Uterus (tissue), 4 donors: ENCODE data around the gene PSME3IP1. TPM values are rescaled to one million over a fixed set of nuclear protein-coding genes. Genes with fewer than 3 reads are reported as not detected.

ENCODE experiments used
- DNase-seq, 2 donors: peaks; one replicate each; pipeline ENCODE4 v3.0.0-alpha.2; 2019 to 2020
- H3K27ac ChIP-seq, 2 donors: fragments of 200-600 bp; sonication (generic); 1 replicate in 1 of 2; 2 replicates in 1 of 2; pipeline ENCODE4 v1.5.1; 2016 to 2018
- H3K27me3 ChIP-seq, 2 donors: fragments of 200-600 bp; sonication (generic); one replicate each; pipeline ENCODE4 v1.5.1; 2018 to 2019; ENCODE audit warnings: control low read depth in 1 of 2
- H3K36me3 ChIP-seq, 2 donors: fragments of 200-600 bp; sonication (generic); one replicate each; pipeline ENCODE4 v1.5.1; 2019; ENCODE audit warnings: control low read depth in 1 of 2
- H3K4me1 ChIP-seq, 2 donors: fragments of 200-600 bp; sonication (generic); one replicate each; pipeline ENCODE4 v1.5.1; 2018 to 2019; ENCODE audit warnings: control low read depth in 1 of 2
- H3K4me3 ChIP-seq, 2 donors: fragments of 200-600 bp; sonication (generic); 1 replicate in 1 of 2; 2 replicates in 1 of 2; pipeline ENCODE4 v1.5.1; 2018 to 2019; ENCODE audit warnings: mild to moderate bottlenecking in 1 of 2
- H3K9me3 ChIP-seq, 2 donors: fragments of 200-600 bp; sonication (generic); one replicate each; pipeline ENCODE4 v1.5.1; 2019; ENCODE audit warnings: control low read depth in 1 of 2
- POLR2A ChIP-seq, 2 donors: fragments of 450-650 bp; IDR thresholded peaks; one replicate each; pipeline ENCODE4 v1.6.1; 2016; ENCODE audit warnings: antibody characterized with exemption in 2 of 2, mild to moderate bottlenecking in 1 of 2, moderate library complexity in 1 of 2
- intact Hi-C: fragments of 100-400 bp; cut with DNase I; formaldehyde crosslinking; loops from one replicate; pipeline ENCODE4 v1.15.1; 2023; ENCODE audit warnings: low total_unique reads
- total RNA-seq, 4 donors: library from RNA; depleted of rRNA in 3 of 4; stranded (reverse); fragments of >200 nt in 3 of 4; gene quantifications; one replicate each; pipeline versions ENCODE4 v1.1.0 to v1.2.4, GENCODE V29; 2014 to 2023
- TF ChIP-seq, protein P1 (sequence below), 4 experiments: fragments of 200-600 bp in 2 of 4; fragments of 450-650 bp in 2 of 4; sonication (generic) in 2 of 4; IDR thresholded peaks; one replicate each; pipeline ENCODE4 v1.5.1; 2016 to 2019; ENCODE audit warnings: antibody characterized with exemption in 4 of 4, mild to moderate bottlenecking in 2 of 4, moderate library complexity in 1 of 4
- donor health status: DM: yes; HTN: yes; CAD: no.

Gene PSME3IP1
- total RNA-seq, 4 donors from 2014 or later: 45.3 to 323 (median 75.1) TPM

DNA sequence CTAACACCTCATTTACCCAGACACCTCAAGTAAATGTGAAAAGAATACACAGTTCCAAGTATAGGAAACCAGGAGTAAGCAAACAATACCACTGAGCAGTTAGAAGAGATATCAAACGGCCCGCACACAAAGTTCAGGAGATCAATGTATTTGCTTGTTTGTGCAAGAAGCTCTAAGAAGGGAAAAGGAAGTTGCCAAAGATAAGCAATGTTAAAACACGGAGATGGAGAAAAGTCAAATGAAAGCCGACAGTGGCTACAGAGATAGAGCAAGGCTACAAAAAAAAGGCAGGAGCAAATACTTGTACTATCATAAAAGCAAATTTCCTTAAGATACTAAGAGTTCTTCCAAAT lies 29.5 kb downstream of the PSME3IP1 start:
- H3K9me3 ChIP-seq: no peaks in the 10 kb centered on the region
- no peak for TF ChIP-seq POLR2A (IDR thresholded peaks at IDR 0.05)
- TF ChIP-seq, protein P1, sequence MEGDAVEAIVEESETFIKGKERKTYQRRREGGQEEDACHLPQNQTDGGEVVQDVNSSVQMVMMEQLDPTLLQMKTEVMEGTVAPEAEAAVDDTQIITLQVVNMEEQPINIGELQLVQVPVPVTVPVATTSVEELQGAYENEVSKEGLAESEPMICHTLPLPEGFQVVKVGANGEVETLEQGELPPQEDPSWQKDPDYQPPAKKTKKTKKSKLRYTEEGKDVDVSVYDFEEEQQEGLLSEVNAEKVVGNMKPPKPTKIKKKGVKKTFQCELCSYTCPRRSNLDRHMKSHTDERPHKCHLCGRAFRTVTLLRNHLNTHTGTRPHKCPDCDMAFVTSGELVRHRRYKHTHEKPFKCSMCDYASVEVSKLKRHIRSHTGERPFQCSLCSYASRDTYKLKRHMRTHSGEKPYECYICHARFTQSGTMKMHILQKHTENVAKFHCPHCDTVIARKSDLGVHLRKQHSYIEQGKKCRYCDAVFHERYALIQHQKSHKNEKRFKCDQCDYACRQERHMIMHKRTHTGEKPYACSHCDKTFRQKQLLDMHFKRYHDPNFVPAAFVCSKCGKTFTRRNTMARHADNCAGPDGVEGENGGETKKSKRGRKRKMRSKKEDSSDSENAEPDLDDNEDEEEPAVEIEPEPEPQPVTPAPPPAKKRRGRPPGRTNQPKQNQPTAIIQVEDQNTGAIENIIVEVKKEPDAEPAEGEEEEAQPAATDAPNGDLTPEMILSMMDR (IDR thresholded peaks at IDR 0.05): no peak
- no peaks in the 10 kb centered on the region for H3K36me3 ChIP-seq
- no peak overlapping the region for H3K27ac ChIP-seq
- H3K4me3 ChIP-seq: no peak overlapping the region
- no peaks in the 10 kb centered on the region for H3K27me3 ChIP-seq
- intact Hi-C loops: no loop called here
- no peaks in the 10 kb centered on the region for H3K4me1 ChIP-seq
- no peak for DNase-seq

DNA sequence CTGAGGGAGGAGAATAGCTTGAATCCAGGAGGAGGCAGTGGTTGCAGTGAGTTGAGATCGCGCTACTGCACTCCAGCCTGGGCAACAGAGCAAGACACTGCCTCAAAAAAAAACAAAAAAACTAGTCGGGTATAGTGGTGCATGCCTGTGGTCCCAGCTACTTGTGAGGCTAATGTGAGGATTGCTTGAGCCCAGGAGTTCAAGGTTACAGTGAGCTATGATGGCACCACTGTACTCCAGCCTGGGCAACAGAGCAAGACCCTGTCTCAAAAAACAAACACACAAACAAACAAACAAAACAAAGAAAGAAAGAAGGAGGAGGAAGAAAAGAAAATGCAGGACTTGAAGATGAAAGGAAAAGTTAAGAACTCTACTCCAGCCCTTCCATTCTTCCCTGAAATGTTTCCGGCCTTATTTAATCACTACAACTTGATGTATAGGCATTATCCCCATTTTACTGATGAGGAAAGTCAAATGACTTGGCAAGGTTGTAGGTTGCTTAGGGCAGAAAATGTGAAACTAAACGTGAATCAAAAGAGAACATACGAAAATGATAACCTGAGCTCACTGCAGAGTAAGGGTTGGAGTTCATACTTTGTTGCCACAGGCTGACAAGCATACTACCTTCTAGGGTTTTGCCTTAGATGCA lies 30.0 kb downstream of the PSME3IP1 start:
- TF ChIP-seq POLR2A (IDR thresholded peaks at IDR 0.05): no peak
- TF ChIP-seq, protein P1 (IDR thresholded peaks at IDR 0.05): no peak
- intact Hi-C loops: no loop called here
- no peaks in the 10 kb centered on the region for H3K36me3 ChIP-seq
- no peaks in the 10 kb centered on the region for H3K27me3 ChIP-seq
- no peaks in the 10 kb centered on the region for H3K4me1 ChIP-seq
- no peak for DNase-seq
- no peak overlapping the region for H3K4me3 ChIP-seq
- no peaks in the 10 kb centered on the region for H3K9me3 ChIP-seq
- H3K27ac ChIP-seq: no peak overlapping the region

DNA sequence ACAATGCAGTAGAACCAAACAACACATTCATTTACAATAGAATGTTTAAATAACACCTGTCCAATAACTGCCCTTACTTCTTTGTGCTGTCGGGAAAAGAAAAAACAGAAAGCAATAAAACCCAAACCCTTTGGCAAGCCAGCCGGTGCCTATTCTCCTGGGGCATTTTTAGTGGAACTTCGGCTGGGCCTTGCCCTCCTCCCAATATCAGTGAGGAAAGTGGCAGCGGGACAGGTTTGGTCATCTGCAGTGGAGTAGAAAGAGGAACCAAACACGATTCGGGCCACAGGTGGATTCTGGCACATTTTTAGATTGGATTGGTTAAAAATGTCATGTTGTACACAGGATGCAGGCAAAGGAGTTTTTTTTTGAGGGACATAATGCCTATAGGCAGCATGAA lies 32.0 kb downstream of the PSME3IP1 start:
- no peak for DNase-seq

DNA sequence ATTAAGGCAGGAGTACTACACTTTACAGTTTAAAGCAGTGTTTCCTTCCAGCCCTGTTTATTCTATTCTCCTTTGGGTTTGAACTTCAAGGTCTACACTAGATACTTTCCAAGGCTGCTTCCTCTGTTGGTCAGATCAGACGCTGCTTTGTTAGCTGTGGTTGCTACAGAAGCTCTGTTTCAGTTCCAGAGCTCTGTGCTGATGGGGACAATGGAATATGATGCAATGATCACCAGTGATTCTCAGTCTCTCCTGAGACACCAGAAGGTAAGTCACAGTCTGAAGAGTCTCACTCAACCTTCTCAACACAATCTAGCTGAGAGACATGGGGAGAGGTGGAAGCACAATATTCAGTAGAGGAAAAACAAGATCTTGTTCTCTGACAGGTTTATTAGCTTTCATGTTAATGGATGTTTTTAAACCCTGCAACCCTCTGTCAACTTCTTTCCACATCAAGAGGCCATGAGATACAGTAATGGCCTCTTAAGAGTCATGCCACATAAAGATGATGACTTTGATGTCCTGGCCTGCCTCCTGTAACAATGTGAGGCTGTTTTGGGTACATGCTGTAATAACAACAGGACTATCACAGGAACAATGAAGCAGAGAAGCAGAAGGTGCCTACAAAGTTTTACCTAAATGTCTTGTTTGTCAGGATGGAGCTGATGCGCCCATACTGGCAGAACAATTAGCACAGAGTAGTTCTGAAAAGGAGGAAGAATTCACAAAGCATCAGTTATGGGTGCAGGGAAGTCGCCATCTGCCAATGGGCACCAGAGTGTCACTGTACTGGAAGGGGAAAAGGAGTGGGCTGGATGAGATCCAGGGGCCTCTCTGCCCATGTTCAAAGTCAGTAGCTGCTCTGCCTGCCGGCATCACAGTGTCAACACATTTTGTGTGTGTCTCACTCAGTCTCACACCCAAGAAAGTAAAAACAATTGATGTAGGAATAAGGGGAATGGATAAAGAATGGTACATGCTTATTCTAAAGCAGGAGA lies 33.4 kb downstream of the PSME3IP1 start:
- Histone ChIP-seq H3K27ac (no peak overlapping the region), H3K9me3 (no peaks in the 10 kb centered on the region), H3K4me3 (no peak overlapping the region), H3K27me3 (no peaks in the 10 kb centered on the region), H3K36me3 (no peaks in the 10 kb centered on the region), H3K4me1 (no peaks in the 10 kb centered on the region)
- intact Hi-C loops: no loop called here
- DNase-seq: no peak
- TF ChIP-seq POLR2A (IDR thresholded peaks at IDR 0.05): no peak
- TF ChIP-seq, protein P1 (IDR thresholded peaks at IDR 0.05): no peak

More for the DNA sequence above, 32.0 kb downstream of the PSME3IP1 start:
- no peaks in the 10 kb centered on the region for H3K27me3 ChIP-seq
- H3K4me3 ChIP-seq: no peak overlapping the region
- intact Hi-C loops: no loop called here
- no peak for TF ChIP-seq POLR2A (IDR thresholded peaks at IDR 0.05)
- TF ChIP-seq, protein P1 (IDR thresholded peaks at IDR 0.05): no peak
- no peak overlapping the region for H3K27ac ChIP-seq
- H3K9me3 ChIP-seq: no peaks in the 10 kb centered on the region
- no peaks in the 10 kb centered on the region for H3K36me3 ChIP-seq
- no peaks in the 10 kb centered on the region for H3K4me1 ChIP-seq

DNA sequence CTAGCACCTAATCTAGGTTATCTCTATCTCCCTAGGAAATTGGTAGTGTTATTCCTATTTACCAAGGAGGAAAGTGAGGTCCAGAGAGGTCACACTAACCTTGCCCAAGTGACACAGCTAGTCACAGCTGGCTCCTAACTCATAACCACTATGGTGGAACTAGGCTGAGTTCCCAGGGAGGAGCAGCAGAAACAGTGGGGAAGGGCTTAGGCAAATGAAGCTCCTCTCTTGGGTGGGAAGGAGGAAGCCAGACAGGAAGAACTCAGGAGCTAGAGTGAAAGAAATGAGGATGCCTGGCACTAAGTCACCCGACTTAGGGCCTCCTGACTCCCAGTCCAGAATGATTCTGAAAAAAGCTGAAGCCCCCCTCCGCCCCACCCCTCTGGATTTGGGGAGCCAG lies 34.5 kb downstream of the PSME3IP1 start:
- no peak for DNase-seq
- Histone ChIP-seq H3K27ac (no peak overlapping the region), H3K4me1 (no peaks in the 10 kb centered on the region), H3K27me3 (no peaks in the 10 kb centered on the region), H3K36me3 (no peaks in the 10 kb centered on the region), H3K4me3 (no peak overlapping the region), H3K9me3 (no peaks in the 10 kb centered on the region)
- TF ChIP-seq, protein P1 (IDR thresholded peaks at IDR 0.05): no peak
- no peak for TF ChIP-seq POLR2A (IDR thresholded peaks at IDR 0.05)
- intact Hi-C loops: no loop called here
